Pancreas (tissue), 10 donors: ENCODE results near the gene AIFM2. TPM values are rescaled to one million over a fixed set of nuclear protein-coding genes. Genes with fewer than 3 reads are reported as not detected.

Experiments used
- ATAC-seq, 4 donors: fragments of 200-7000 bp; cut with Tn5 transposase; one replicate each; pipeline versions ENCODE4 v1.8.0 to v1.9.1; 2020; ENCODE audit warnings: mild to moderate bottlenecking in 4 of 4, moderate library complexity in 4 of 4
- DNase-seq, 6 donors: peaks; one replicate each; pipeline ENCODE4 v3.0.0-alpha.2; 2020
- FAIRE-seq: peaks from 2 replicates; lab custom pipeline; 2012; peaks lifted over from hg19 to GRCh38; lab: Jason Lieb, UNC
- H3K27ac ChIP-seq, 4 donors: fragments of 200-600 bp; sonication (generic); 1 replicate in 3 of 4; 2 replicates in 1 of 4; pipeline versions ENCODE4 v1.5.0 to v1.8.0; 2020
- H3K27me3 ChIP-seq, 4 donors: fragments of 200-600 bp; one replicate each; pipeline ENCODE4 v1.8.0; 2021
- H3K36me3 ChIP-seq, 3 donors: fragments of 200-600 bp; sonication (generic) in 1 of 3; one replicate each; pipeline versions ENCODE4 v1.5.0 to v1.8.0; 2020 to 2021
- H3K4me1 ChIP-seq, 3 donors: fragments of 200-600 bp; one replicate each; pipeline ENCODE4 v1.8.0; 2021
- H3K4me3 ChIP-seq, 4 donors: fragments of 200-600 bp; sonication (generic) in 2 of 4; one replicate each; pipeline versions ENCODE4 v1.5.0 to v1.8.0; 2020 to 2021
- H3K9me3 ChIP-seq, 4 donors: fragments of 200-600 bp; one replicate each; pipeline ENCODE4 v1.8.0; 2021
- WGBS, 2 donors: extraction: QIAGEN DNeasy Blood & Tissue Kit; methylation state at CpG; one replicate each; pipeline ENCODE4 v1.1.7; 2013; 5-methylcytosine and 5-hydroxymethylcytosine counted together
- intact Hi-C, 3 donors: fragments of 100-400 bp; cut with DNase I; formaldehyde crosslinking; loops; one replicate each; pipeline versions ENCODE4 v1.11.1 to v1.14.2; 2022
- polyA plus RNA-seq, 2 donors: library from polyadenylated mRNA; stranded (reverse); fragments of 200-250 nt; gene quantifications; one replicate each; pipeline ENCODE4 v1.2.3, GENCODE V29; 2013
- total RNA-seq, 6 donors: library from RNA; stranded (reverse); fragmentation: NEBNext Ultra II Directional in 4 of 6; extraction: Animal tissue kit (Norgen Biotek cat#: 25700) in 4 of 6; gene quantifications; one replicate each; pipeline versions ENCODE4 v1.2.1 to v1.2.4, GENCODE V29; 2021 to 2023
- TF ChIP-seq, protein P1 (sequence below), 4 donors: fragments of 200-600 bp; sonication (generic) in 3 of 4; IDR thresholded peaks; one replicate each; pipeline versions ENCODE4 v1.5.0 to v1.8.0; 2021; ENCODE audit warnings: antibody characterized with exemption in 4 of 4
- donor health status: healthy with polysubstance abuse.
- donor health status: DM: no; HTN: no; CAD: no; lungs with moderate emphysema.
- donor health status: DM: no; HTN: no; CAD: no.
- donor health status: control.
- donor health status: control.
- donor health status: Bipolar disorder and iron deficiency.
- donor health status: DM: yes; HTN: yes; CAD: no.
- donor health status: DM: no; HTN: no; CAD: no.
- donor health status: DM: no; HTN: no; CAD: no.
- donor health status: DM: yes; HTN: yes; CAD: no.

Gene AIFM2
- total and polyA plus RNA-seq, 8 donors: 2.0 to 5.0 (median 3.6) TPM

DNA sequence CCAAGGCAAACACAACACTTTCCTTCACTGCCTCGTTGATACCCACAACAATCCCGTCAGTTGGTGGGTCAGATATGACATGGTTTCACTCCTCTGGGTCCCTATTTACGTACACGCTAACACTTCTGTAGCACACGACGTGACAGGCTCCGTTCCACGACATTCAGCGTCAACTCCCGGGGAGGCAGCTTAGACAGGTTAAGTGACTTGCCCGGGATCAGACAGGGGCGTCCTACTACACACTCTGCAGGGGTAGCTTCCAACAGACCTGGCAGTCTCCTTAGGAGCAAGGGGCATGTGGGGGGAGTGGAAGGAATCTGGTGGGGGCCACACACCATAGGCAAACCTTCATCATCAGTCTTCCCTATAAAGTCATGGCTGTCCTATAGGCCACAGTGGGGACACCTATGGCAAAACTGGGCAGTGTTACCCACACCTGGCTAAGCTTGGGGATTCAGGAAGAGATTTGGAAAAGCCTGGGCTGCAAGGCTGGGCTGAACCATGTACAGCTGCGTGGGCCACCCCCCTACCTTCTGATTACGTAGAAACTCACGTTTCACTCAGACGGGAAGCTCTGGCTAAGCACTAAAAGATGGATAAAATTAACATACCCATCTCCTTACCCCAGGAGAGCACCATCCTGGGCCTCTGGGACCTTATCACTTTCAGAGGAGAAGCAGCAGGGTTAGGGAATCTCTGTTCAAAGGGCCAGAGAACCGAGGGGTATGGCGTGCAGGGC lies 11.9 kb upstream of the AIFM2 start:
- ATAC-seq (no peak), FAIRE-seq (no peak), DNase-seq (no peak)
- Histone ChIP-seq H3K27me3 (no peaks in the 10 kb centered on the region), H3K9me3 (no peaks in the 10 kb centered on the region), H3K27ac (no peak overlapping the region), H3K36me3 (no peaks in the 10 kb centered on the region), H3K4me3 (peak overlapping the region in 1 of 4 donors; percentile 94), H3K4me1 (peaks cover 4 to 12% (median 7%) of the 10 kb centered on the region in 3 donors)
- TF ChIP-seq, protein P1, sequence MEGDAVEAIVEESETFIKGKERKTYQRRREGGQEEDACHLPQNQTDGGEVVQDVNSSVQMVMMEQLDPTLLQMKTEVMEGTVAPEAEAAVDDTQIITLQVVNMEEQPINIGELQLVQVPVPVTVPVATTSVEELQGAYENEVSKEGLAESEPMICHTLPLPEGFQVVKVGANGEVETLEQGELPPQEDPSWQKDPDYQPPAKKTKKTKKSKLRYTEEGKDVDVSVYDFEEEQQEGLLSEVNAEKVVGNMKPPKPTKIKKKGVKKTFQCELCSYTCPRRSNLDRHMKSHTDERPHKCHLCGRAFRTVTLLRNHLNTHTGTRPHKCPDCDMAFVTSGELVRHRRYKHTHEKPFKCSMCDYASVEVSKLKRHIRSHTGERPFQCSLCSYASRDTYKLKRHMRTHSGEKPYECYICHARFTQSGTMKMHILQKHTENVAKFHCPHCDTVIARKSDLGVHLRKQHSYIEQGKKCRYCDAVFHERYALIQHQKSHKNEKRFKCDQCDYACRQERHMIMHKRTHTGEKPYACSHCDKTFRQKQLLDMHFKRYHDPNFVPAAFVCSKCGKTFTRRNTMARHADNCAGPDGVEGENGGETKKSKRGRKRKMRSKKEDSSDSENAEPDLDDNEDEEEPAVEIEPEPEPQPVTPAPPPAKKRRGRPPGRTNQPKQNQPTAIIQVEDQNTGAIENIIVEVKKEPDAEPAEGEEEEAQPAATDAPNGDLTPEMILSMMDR (IDR thresholded peaks at IDR 0.05): no peak
- 79 to 84% methylated on average over 18 of the region's 18 CpGs for WGBS, 2 donors
- intact Hi-C loops: no loop called here

DNA sequence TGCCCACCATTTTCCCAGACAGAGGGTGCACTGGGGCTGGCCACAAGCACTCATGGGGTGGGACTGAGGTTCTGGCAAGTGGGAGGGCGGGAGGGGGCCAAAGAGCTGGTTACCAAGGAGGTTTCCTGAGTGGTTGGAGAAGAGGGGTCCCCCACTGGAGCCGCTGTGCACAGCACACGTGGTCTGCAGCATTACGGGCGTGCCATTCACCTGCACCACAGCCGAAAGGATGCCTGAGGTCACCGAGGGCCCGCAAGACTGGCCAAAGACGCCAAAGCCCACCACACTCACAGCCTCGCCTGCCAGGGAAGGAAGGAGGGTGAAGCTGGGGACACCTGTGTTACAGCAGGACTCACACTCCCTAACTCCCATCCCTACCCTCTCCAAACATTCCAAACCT lies 9.9 kb upstream of the AIFM2 start:
- Histone ChIP-seq H3K27ac (no peak overlapping the region), H3K9me3 (no peaks in the 10 kb centered on the region), H3K4me3 (no peak overlapping the region), H3K27me3 (no peaks in the 10 kb centered on the region), H3K36me3 (no peaks in the 10 kb centered on the region), H3K4me1 (peaks cover 4 to 12% (median 7%) of the 10 kb centered on the region in 3 donors)
- TF ChIP-seq, protein P1 (IDR thresholded peaks at IDR 0.05): no peak
- FAIRE-seq (no peak), DNase-seq (peak in 1 of 6 donors; percentile 39), ATAC-seq (no peak)
- WGBS, 2 donors: 90 to 95% methylated on average over 10 of the region's 10 CpGs
- intact Hi-C loops: no loop called here

DNA sequence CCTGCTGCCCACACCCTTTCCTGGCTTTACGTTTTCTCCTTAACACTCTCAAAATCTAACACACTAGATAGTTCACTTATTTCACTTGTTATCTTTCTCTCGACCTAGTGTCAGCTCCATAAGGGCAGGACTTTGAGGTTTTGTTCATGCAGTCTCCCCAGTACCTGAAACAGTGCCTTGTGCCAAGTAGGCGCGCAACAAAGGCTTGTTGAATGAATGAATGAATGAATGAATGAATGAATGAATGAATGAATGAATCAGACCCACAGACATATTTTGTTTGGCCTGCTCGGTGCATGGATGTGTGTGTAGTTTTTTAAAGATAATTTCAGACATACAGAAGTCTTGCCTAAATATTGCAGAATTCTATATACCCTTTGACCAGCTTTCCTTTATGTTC lies 7.7 kb upstream of the AIFM2 start:
- FAIRE-seq: no peak
- H3K27me3 ChIP-seq: no peaks in the 10 kb centered on the region
- no peaks in the 10 kb centered on the region for H3K36me3 ChIP-seq
- H3K9me3 ChIP-seq: no peaks in the 10 kb centered on the region
- no peak overlapping the region for H3K4me3 ChIP-seq
- DNase-seq: no peak
- ATAC-seq: no peak
- H3K4me1 ChIP-seq: peaks cover 0 to 8% (median 4%) of the 10 kb centered on the region in 3 donors
- H3K27ac ChIP-seq: no peak overlapping the region
- TF ChIP-seq, protein P1 (IDR thresholded peaks at IDR 0.05): no peak
- 67 to 74% methylated on average over 5 of the region's 5 CpGs for WGBS, 2 donors
- intact Hi-C loops: no loop called here

DNA sequence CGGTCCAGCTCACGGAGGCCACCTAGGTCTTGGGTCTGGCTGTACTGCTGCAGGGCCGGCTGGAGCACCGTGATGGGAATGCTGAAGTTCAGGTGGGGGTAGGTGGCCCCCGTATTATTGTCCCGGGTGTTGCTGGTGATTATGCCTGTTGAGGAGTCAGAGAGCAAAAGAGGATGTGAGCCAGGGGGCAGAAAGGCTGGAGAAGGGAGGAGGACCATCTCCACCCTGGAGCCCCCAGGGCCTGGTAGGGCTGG lies 7.3 kb upstream of the AIFM2 start:
- intact Hi-C loops: no loop called here
- no peak overlapping the region for H3K4me3 ChIP-seq
- DNase-seq (no peak), ATAC-seq (no peak), FAIRE-seq (no peak)
- H3K27me3 ChIP-seq: no peaks in the 10 kb centered on the region
- no peaks in the 10 kb centered on the region for H3K36me3 ChIP-seq
- 89 to 92% methylated on average over 6 of the region's 6 CpGs for WGBS, 2 donors
- peaks cover 0 to 6% (median under 1%) of the 10 kb centered on the region in 3 donors for H3K4me1 ChIP-seq
- H3K9me3 ChIP-seq: no peaks in the 10 kb centered on the region
- TF ChIP-seq, protein P1 (IDR thresholded peaks at IDR 0.05): no peak
- H3K27ac ChIP-seq: no peak overlapping the region
